HEK293 (cell line): Measurements from ENCODE around the gene GLRX5.

Experiments used
- GLI2 ChIP-seq: fragments of 450-650 bp; formaldehyde crosslinking; IDR thresholded peaks from 2 replicates; pipeline ENCODE4; 2017; ENCODE audit warnings: missing biosample characterization, missing genetic modification characterization, low read depth, borderline replicate concordance
- HOXD13 ChIP-seq: sonication (generic); formaldehyde crosslinking; IDR thresholded peaks from 2 replicates; pipeline ENCODE4 v1.8.0; 2022; ENCODE audit warnings: missing genetic modification reagents, borderline replicate concordance
- KLF9 ChIP-seq: fragments of 450-650 bp; formaldehyde crosslinking; IDR thresholded peaks from 2 replicates; pipeline ENCODE4 v1.5.1; 2016; ENCODE audit warnings: missing biosample characterization, missing genetic modification characterization, low read depth
- SP3 ChIP-seq: fragments of 450-650 bp; formaldehyde crosslinking; IDR thresholded peaks from 2 replicates; pipeline ENCODE4 v1.5.1; 2016; ENCODE audit warnings: missing biosample characterization, missing genetic modification characterization
- ZFP37 ChIP-seq: fragments of 450-650 bp; formaldehyde crosslinking; IDR thresholded peaks from 2 replicates; pipeline ENCODE4 v1.5.1; 2016; ENCODE audit warnings: missing biosample characterization, missing genetic modification characterization
- ZFP69B ChIP-seq: fragments of 450-650 bp; formaldehyde crosslinking; IDR thresholded peaks from 2 replicates; pipeline ENCODE4 v1.5.1; 2016; ENCODE audit warnings: missing biosample characterization, missing genetic modification characterization
- ZNF335 ChIP-seq: fragments of 450-650 bp; formaldehyde crosslinking; conservative IDR thresholded peaks from 2 replicates; pipeline ENCODE4 v1.5.1; 2016; ENCODE audit warnings: missing biosample characterization, missing genetic modification characterization
- ZNF426 ChIP-seq: fragments of 450-650 bp; formaldehyde crosslinking; IDR thresholded peaks from 2 replicates; pipeline ENCODE4 v1.5.1; 2017; ENCODE audit warnings: missing biosample characterization, missing genetic modification characterization, mild to moderate bottlenecking, inconsistent platforms, moderate library complexity
- ZNF549 ChIP-seq: fragments of 450-650 bp; IDR thresholded peaks from 2 replicates; pipeline ENCODE4 v1.5.1; 2018; ENCODE audit warnings: missing biosample characterization, missing genetic modification characterization, mild to moderate bottlenecking, inconsistent platforms, moderate library complexity
- ZNF585B ChIP-seq: fragments of 450-650 bp; formaldehyde crosslinking; IDR thresholded peaks from 2 replicates; pipeline ENCODE4 v1.5.1; 2016; ENCODE audit warnings: missing biosample characterization, missing genetic modification characterization
- ZNF747 ChIP-seq: fragments of 450-650 bp; formaldehyde crosslinking; IDR thresholded peaks from 2 replicates; pipeline ENCODE4 v1.5.1; 2016; ENCODE audit warnings: missing biosample characterization, missing genetic modification characterization
- ZNF776 ChIP-seq: fragments of 450-650 bp; formaldehyde crosslinking; IDR thresholded peaks from 2 replicates; pipeline ENCODE4 v1.5.0; 2017; ENCODE audit warnings: missing biosample characterization, missing genetic modification characterization, borderline replicate concordance
- TF ChIP-seq, protein P1 (sequence below): fragments of 450-650 bp; IDR thresholded peaks from 2 replicates; pipeline ENCODE4 v1.5.1; 2018; ENCODE audit warnings: missing biosample characterization, missing genetic modification characterization
- TF ChIP-seq, protein P2 (sequence below): sonication (generic); formaldehyde crosslinking; IDR thresholded peaks from 2 replicates; pipeline ENCODE4 v1.8.1; 2022; ENCODE audit warnings: mild to moderate bottlenecking, moderate library complexity, missing genetic modification reagents
- TF ChIP-seq, protein P3 (sequence below): fragments of 450-650 bp; formaldehyde crosslinking; IDR thresholded peaks from 2 replicates; pipeline ENCODE4 v1.5.1; 2016; ENCODE audit warnings: missing biosample characterization, missing genetic modification characterization
- TF ChIP-seq, protein P4 (sequence below): fragments of 450-650 bp; formaldehyde crosslinking; IDR thresholded peaks from 2 replicates; pipeline ENCODE4 v1.5.1; 2016; ENCODE audit warnings: missing biosample characterization, missing genetic modification characterization
- TF ChIP-seq, protein P5 (sequence below): fragments of 450-650 bp; formaldehyde crosslinking; IDR thresholded peaks from 2 replicates; pipeline ENCODE4 v1.5.1; 2016; ENCODE audit warnings: missing biosample characterization, missing genetic modification characterization
- TF ChIP-seq, protein P6 (sequence below): fragments of 450-650 bp; formaldehyde crosslinking; conservative IDR thresholded peaks from 2 replicates; pipeline ENCODE4 v1.5.1; 2016; ENCODE audit warnings: low read depth, missing biosample characterization, missing genetic modification characterization

The GLRX5 gene

DNA sequence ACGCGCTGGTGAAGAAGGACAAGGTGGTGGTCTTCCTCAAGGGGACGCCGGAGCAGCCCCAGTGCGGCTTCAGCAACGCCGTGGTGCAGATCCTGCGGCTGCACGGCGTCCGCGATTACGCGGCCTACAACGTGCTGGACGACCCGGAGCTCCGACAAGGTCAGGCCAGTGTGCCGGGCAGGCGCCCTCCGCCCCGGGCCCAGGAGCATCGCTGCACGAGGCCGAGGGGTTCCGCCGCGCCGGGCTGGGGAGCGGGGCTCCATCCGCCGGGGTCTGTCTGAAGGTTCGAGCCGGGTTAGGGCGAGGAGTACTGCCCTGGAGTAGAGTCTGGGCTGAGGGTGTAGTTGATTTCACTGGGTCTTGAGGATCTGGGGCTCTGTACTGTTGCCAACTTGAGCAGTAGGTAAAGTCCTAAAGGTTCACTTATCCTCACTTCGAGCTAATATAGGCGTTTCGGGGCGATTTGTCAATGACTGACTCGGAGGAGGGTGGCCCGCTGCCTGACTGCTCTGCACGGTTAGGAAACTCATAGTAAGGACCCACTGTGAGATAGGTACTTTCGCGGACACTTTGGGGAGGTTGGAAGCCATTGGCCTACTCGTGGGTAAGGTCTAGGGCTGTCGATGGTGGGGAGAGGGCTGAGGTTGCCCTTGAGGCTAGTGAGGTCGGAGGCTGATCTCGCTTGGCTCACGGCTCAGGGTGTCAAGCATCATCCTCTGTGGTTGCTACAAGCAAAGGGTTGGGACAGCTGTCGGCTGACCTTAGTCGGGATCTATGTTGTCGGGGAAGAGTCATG lies 574 bp downstream of the GLRX5 start (continued):
- TF ChIP-seq, protein P1, sequence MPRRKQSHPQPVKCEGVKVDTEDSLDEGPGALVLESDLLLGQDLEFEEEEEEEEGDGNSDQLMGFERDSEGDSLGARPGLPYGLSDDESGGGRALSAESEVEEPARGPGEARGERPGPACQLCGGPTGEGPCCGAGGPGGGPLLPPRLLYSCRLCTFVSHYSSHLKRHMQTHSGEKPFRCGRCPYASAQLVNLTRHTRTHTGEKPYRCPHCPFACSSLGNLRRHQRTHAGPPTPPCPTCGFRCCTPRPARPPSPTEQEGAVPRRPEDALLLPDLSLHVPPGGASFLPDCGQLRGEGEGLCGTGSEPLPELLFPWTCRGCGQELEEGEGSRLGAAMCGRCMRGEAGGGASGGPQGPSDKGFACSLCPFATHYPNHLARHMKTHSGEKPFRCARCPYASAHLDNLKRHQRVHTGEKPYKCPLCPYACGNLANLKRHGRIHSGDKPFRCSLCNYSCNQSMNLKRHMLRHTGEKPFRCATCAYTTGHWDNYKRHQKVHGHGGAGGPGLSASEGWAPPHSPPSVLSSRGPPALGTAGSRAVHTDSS: peak; percentile 59; the same call in 1 of the 2 replicates
- TF ChIP-seq HOXD13 (CRISPR knock-in tag): no peak
- TF ChIP-seq, protein P2, sequence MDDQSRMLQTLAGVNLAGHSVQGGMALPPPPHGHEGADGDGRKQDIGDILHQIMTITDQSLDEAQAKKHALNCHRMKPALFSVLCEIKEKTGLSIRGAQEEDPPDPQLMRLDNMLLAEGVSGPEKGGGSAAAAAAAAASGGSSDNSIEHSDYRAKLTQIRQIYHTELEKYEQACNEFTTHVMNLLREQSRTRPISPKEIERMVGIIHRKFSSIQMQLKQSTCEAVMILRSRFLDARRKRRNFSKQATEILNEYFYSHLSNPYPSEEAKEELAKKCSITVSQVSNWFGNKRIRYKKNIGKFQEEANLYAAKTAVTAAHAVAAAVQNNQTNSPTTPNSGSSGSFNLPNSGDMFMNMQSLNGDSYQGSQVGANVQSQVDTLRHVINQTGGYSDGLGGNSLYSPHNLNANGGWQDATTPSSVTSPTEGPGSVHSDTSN (CRISPR knock-in tag): no peak
- TF ChIP-seq ZFP69B (tag by site-specific recombination): no peak
- TF ChIP-seq ZNF776 (tag by site-specific recombination): no peak
- TF ChIP-seq ZNF747: no peak
- TF ChIP-seq SP3 (tag by site-specific recombination): no peak
- TF ChIP-seq ZNF549 (tag by site-specific recombination): no peak
- TF ChIP-seq, protein P3, sequence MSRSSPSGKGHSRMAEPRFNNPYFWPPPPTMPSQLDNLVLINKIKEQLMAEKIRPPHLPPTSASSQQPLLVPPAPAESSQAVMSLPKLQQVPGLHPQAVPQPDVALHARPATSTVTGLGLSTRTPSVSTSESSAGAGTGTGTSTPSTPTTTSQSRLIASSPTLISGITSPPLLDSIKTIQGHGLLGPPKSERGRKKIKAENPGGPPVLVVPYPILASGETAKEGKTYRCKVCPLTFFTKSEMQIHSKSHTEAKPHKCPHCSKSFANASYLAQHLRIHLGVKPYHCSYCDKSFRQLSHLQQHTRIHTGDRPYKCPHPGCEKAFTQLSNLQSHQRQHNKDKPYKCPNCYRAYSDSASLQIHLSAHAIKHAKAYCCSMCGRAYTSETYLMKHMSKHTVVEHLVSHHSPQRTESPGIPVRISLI (tag by site-specific recombination): no peak
- no peak for TF ChIP-seq GLI2 (tag by site-specific recombination)
- 0 out of 2 replicates have a peak, but pooled peaks have one; percentile 13 for TF ChIP-seq ZFP37 (tag by site-specific recombination)
- TF ChIP-seq, protein P4, sequence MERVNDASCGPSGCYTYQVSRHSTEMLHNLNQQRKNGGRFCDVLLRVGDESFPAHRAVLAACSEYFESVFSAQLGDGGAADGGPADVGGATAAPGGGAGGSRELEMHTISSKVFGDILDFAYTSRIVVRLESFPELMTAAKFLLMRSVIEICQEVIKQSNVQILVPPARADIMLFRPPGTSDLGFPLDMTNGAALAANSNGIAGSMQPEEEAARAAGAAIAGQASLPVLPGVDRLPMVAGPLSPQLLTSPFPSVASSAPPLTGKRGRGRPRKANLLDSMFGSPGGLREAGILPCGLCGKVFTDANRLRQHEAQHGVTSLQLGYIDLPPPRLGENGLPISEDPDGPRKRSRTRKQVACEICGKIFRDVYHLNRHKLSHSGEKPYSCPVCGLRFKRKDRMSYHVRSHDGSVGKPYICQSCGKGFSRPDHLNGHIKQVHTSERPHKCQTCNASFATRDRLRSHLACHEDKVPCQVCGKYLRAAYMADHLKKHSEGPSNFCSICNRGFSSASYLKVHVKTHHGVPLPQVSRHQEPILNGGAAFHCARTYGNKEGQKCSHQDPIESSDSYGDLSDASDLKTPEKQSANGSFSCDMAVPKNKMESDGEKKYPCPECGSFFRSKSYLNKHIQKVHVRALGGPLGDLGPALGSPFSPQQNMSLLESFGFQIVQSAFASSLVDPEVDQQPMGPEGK (tag by site-specific recombination): no peak
- TF ChIP-seq, protein P5, sequence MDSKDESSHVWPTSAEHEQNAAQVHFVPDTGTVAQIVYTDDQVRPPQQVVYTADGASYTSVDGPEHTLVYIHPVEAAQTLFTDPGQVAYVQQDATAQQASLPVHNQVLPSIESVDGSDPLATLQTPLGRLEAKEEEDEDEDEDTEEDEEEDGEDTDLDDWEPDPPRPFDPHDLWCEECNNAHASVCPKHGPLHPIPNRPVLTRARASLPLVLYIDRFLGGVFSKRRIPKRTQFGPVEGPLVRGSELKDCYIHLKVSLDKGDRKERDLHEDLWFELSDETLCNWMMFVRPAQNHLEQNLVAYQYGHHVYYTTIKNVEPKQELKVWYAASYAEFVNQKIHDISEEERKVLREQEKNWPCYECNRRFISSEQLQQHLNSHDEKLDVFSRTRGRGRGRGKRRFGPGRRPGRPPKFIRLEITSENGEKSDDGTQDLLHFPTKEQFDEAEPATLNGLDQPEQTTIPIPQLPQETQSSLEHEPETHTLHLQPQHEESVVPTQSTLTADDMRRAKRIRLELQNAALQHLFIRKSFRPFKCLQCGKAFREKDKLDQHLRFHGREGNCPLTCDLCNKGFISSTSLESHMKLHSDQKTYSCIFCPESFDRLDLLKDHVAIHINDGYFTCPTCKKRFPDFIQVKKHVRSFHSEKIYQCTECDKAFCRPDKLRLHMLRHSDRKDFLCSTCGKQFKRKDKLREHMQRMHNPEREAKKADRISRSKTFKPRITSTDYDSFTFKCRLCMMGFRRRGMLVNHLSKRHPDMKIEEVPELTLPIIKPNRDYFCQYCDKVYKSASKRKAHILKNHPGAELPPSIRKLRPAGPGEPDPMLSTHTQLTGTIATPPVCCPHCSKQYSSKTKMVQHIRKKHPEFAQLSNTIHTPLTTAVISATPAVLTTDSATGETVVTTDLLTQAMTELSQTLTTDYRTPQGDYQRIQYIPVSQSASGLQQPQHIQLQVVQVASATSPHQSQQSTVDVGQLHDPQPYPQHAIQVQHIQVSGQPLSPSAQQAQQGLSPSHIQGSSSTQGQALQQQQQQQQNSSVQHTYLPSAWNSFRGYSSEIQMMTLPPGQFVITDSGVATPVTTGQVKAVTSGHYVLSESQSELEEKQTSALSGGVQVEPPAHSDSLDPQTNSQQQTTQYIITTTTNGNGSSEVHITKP: no peak
- TF ChIP-seq ZNF426 (tag by site-specific recombination): no peak
- peak; percentile 82 for TF ChIP-seq ZNF335 (tag by site-specific recombination)
- TF ChIP-seq, protein P6, sequence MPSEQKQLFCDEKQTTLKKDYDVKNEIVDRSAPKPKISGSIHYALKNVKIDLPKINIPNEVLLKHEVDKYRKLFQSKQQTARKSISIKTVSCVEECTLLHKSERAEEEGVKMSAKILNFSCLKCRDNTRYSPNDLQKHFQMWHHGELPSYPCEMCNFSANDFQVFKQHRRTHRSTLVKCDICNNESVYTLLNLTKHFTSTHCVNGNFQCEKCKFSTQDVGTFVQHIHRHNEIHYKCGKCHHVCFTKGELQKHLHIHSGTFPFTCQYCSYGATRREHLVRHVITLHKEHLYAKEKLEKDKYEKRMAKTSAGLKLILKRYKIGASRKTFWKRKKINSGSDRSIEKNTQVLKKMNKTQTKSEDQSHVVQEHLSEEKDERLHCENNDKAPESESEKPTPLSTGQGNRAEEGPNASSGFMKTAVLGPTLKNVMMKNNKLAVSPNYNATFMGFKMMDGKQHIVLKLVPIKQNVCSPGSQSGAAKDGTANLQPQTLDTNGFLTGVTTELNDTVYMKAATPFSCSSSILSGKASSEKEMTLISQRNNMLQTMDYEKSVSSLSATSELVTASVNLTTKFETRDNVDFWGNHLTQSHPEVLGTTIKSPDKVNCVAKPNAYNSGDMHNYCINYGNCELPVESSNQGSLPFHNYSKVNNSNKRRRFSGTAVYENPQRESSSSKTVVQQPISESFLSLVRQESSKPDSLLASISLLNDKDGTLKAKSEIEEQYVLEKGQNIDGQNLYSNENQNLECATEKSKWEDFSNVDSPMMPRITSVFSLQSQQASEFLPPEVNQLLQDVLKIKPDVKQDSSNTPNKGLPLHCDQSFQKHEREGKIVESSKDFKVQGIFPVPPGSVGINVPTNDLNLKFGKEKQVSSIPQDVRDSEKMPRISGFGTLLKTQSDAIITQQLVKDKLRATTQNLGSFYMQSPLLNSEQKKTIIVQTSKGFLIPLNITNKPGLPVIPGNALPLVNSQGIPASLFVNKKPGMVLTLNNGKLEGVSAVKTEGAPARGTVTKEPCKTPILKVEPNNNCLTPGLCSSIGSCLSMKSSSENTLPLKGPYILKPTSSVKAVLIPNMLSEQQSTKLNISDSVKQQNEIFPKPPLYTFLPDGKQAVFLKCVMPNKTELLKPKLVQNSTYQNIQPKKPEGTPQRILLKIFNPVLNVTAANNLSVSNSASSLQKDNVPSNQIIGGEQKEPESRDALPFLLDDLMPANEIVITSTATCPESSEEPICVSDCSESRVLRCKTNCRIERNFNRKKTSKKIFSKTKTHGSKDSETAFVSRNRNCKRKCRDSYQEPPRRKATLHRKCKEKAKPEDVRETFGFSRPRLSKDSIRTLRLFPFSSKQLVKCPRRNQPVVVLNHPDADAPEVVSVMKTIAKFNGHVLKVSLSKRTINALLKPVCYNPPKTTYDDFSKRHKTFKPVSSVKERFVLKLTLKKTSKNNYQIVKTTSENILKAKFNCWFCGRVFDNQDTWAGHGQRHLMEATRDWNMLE (tag by site-specific recombination): no peak
- no peak for TF ChIP-seq KLF9 (tag by site-specific recombination)
- no peak for TF ChIP-seq ZNF585B
